ENCODE results near the gene MMS22L. TPM values are rescaled to one million over a fixed set of nuclear protein-coding genes. Genes with fewer than 3 reads are reported as not detected.

Gene MMS22L
- total and polyA plus RNA-seq, 2 of the 13 experiments (the other 11 are each of a cell fraction or from before 2014, with no cell fraction given), result 6.2 to 32.9 TPM

DNA sequence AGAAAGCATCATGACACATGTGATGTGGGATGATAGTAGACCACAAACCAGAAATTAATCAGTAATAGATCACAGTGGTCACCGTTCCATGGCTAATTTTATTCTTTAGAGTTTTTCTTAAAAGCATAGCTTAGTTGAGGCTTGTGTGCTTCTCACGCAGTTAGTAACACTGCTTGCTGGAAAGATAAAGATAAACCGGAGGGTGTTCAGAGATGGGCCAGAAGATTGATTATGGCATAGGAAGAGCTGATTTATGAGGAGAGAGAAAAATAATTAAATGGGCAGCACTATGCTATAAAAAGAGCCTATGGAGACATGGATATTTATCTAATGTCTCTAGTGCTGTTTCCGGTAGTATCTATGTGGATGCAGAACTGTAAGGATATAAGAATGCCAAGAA is 173.6 kb downstream of the MMS22L start:
- in situ Hi-C loops (cut with HindIII; ENCODE audit: extremely low pct_ligation_motif_present, low pct_unique_long_range_greater_than_20kb) (no loop called here), intact Hi-C loops (cut with micrococcal nuclease; ENCODE audit: unreplicated experiment) (no loop called here)
- Histone ChIP-seq H3K36me3 (replicated peaks in 1 of 2; ENCODE audit: control insufficient read depth in 1 of 2, insufficient read depth in 2 of 2, low read length in 2 of 2) (no peaks in the 10 kb centered on the region), H3K27me3 (ENCODE audit: control insufficient read depth in 1 of 2, insufficient read depth in 2 of 2, low read length in 2 of 2) (no peaks in the 10 kb centered on the region; a peak in 1 of 5 replicates), H2AFZ (ENCODE audit: low read length) (no peak overlapping the region), H3K4me2 (ENCODE audit: low read depth, low read length) (no peak overlapping the region), H3K4me3 (replicated peaks in 1 of 3; ENCODE audit: insufficient read depth in 1 of 3, low read depth in 2 of 3, low read length in 3 of 3) (no peak overlapping the region), H4K20me1 (ENCODE audit: insufficient read depth, low read length) (no peaks in the 10 kb centered on the region; the same call in 1 of the 2 replicates), H3K9me3 (ENCODE audit: low read length) (no peaks in the 10 kb centered on the region), H3K4me1 (ENCODE audit: insufficient read depth, low read length) (no peaks in the 10 kb centered on the region), H3K9ac (ENCODE audit: insufficient read depth, low read depth, low read length) (no peak overlapping the region), H3K27ac (ENCODE audit: extremely low read length, insufficient read depth, low read length) (no peak overlapping the region), H3K79me2 (ENCODE audit: insufficient read depth, low read length) (no peaks in the 10 kb centered on the region)
- BruUV-seq (replicated peaks), result no TSS peak
- 28% methylated on average over 4 of the region's 4 CpGs for WGBS (ENCODE audit: low lambda C conversion rate)
- ATAC-seq (no peak), DNase-seq (ENCODE audit: low spot score) (no peak), FAIRE-seq (no peak)
- ChIA-PET POLR2A (no interaction called here), CTCF (ENCODE audit: low intra/inter-chr PET ratio, low total read pairs) (no interaction called here)
- TF ChIP-seq EHMT2 (IDR thresholded peaks at IDR 0.05; ENCODE audit: borderline replicate concordance, low read depth, low read length) (no peak), EEA1 (CRISPR knock-in tag; IDR thresholded peaks at IDR 0.05; ENCODE audit: borderline replicate concordance) (no peak), EP300 (IDR thresholded peaks at IDR 0.05; ENCODE audit: low read depth in 2 of 2, low read length in 2 of 2) (no peak), EP300 (CRISPR knock-in tag; IDR thresholded peaks at IDR 0.05; ENCODE audit: borderline replicate concordance) (no peak), ZNF761 (CRISPR knock-in tag; conservative IDR thresholded peaks at IDR 0.05) (no peak), ZNF207 (IDR thresholded peaks at IDR 0.05; ENCODE audit: borderline replicate concordance) (no peak), SIN3B (IDR thresholded peaks at IDR 0.05; ENCODE audit: low read length) (no peak), ZNF468 (CRISPR knock-in tag; IDR thresholded peaks at IDR 0.05) (no peak), MEF2D (CRISPR knock-in tag; IDR thresholded peaks at IDR 0.05) (no peak), RFXAP (CRISPR knock-in tag; IDR thresholded peaks at IDR 0.05; ENCODE audit: borderline replicate concordance) (no peak), HDAC6 (IDR thresholded peaks at IDR 0.05; ENCODE audit: low read depth, low read length) (no peak), ZNF331 (CRISPR knock-in tag; IDR thresholded peaks at IDR 0.05) (no peak), ZFP41 (CRISPR knock-in tag; IDR thresholded peaks at IDR 0.05; ENCODE audit: borderline replicate concordance) (no peak), CBX5 (CRISPR knock-in tag; IDR thresholded peaks at IDR 0.05; ENCODE audit: borderline replicate concordance) (no peak), NRL (CRISPR knock-in tag; IDR thresholded peaks at IDR 0.05; ENCODE audit: borderline replicate concordance) (no peak), KDM3A (CRISPR knock-in tag; IDR thresholded peaks at IDR 0.05; ENCODE audit: low read depth) (no peak)
- TF ChIP-seq, protein P1, sequence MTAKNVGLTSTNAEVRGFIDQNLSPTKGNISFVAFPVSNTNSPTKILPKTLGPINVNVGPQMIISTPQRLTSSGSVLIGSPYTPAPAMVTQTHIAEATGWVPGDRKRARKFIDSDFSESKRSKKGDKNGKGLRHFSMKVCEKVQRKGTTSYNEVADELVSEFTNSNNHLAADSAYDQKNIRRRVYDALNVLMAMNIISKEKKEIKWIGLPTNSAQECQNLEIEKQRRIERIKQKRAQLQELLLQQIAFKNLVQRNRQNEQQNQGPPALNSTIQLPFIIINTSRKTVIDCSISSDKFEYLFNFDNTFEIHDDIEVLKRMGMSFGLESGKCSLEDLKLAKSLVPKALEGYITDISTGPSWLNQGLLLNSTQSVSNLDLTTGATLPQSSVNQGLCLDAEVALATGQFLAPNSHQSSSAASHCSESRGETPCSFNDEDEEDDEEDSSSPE (CRISPR knock-in tag; IDR thresholded peaks at IDR 0.05), result no peak
- TF ChIP-seq, protein P2, sequence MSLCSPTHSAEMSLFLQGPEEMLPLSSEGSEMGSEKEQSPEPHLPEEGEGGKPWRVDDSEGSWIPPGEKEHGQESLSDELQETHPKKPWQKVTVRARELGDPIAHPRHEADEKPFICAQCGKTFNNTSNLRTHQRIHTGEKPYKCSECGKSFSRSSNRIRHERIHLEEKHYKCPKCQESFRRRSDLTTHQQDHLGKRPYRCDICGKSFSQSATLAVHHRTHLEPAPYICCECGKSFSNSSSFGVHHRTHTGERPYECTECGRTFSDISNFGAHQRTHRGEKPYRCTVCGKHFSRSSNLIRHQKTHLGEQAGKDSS (CRISPR knock-in tag; IDR thresholded peaks at IDR 0.05; ENCODE audit: borderline replicate concordance, low read depth), result no peak
- TF ChIP-seq, protein P3, sequence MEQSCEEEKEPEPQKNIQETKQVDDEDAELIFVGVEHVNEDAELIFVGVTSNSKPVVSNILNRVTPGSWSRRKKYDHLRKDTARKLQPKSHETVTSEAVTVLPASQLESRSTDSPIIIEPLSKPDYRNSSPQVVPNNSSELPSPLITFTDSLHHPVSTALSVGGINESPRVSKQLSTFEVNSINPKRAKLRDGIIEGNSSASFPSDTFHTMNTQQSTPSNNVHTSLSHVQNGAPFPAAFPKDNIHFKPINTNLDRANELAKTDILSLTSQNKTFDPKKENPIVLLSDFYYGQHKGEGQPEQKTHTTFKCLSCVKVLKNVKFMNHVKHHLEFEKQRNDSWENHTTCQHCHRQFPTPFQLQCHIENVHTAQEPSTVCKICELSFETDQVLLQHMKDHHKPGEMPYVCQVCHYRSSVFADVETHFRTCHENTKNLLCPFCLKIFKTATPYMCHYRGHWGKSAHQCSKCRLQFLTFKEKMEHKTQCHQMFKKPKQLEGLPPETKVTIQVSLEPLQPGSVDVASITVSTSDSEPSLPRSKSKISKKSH (CRISPR knock-in tag; IDR thresholded peaks at IDR 0.05; ENCODE audit: borderline replicate concordance), result no peak
- TF ChIP-seq, protein P4, sequence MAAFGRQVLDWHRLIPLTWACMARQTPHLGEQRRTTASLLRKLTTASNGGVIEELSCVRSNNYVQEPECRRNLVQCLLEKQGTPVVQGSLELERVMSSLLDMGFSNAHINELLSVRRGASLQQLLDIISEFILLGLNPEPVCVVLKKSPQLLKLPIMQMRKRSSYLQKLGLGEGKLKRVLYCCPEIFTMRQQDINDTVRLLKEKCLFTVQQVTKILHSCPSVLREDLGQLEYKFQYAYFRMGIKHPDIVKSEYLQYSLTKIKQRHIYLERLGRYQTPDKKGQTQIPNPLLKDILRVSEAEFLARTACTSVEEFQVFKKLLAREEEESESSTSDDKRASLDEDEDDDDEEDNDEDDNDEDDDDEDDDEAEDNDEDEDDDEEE (CRISPR knock-in tag; IDR thresholded peaks at IDR 0.05), result no peak

All from HepG2 (cell line).